Mesendoderm (in vitro differentiated cells): ENCODE measurements around the gene SELENOT.
A peak's percentile ranks its signal among the peaks of the same experiment; 100 is the strongest.

ENCODE experiments used
- DNase-seq: peaks from one replicate; pipeline ENCODE4 v3.0.0; 2013
- H2AK5ac ChIP-seq: 2 replicates; pipeline ENCODE4 v1.6.1; 2013; ENCODE audit warnings: low read length, inconsistent platforms
- H2BK120ac ChIP-seq: 2 replicates; pipeline ENCODE4 v1.6.1; 2013; ENCODE audit warnings: low read depth, mild to moderate bottlenecking, low read length, moderate library complexity, mixed read lengths
- H2BK15ac ChIP-seq: replicated peaks from 2 replicates; pipeline ENCODE4 v1.6.1; 2013; ENCODE audit warnings: low read depth, mild to moderate bottlenecking, moderate library complexity
- H2BK5ac ChIP-seq: 2 replicates; pipeline ENCODE4 v1.6.1; 2013; ENCODE audit warnings: low read length, inconsistent platforms
- H3K18ac ChIP-seq: 2 replicates; pipeline ENCODE4 v1.6.1; 2013; ENCODE audit warnings: mild to moderate bottlenecking, low read length, mixed read lengths
- H3K23ac ChIP-seq: one replicate; pipeline ENCODE4 v1.6.1; 2013; ENCODE audit warnings: low read length
- H3K27ac ChIP-seq: 2 replicates; pipeline ENCODE4 v1.5.1; 2013; ENCODE audit warnings: low read depth, mild to moderate bottlenecking, inconsistent platforms, low read length, moderate library complexity
- H3K27me3 ChIP-seq: 2 replicates; pipeline ENCODE4 v1.6.1; 2013; ENCODE audit warnings: low read length, control low read depth, mild to moderate bottlenecking, inconsistent platforms; ENCODE audit not compliant: insufficient read depth, poor library complexity
- H3K36me3 ChIP-seq: 2 replicates; pipeline ENCODE4 v1.6.1; 2013; ENCODE audit warnings: low read length, inconsistent platforms; ENCODE audit not compliant: control insufficient read depth, insufficient read depth
- H3K4ac ChIP-seq: one replicate; pipeline ENCODE4 v1.6.1; 2013; ENCODE audit warnings: low read depth, mild to moderate bottlenecking, low read length, moderate library complexity
- H3K4me1 ChIP-seq: 2 replicates; pipeline ENCODE4 v1.6.1; 2013; ENCODE audit warnings: low read depth, low read length, inconsistent platforms; ENCODE audit not compliant: control insufficient read depth
- H3K4me2 ChIP-seq: 2 replicates; pipeline ENCODE4 v1.6.1; 2013; ENCODE audit warnings: low read length
- H3K4me3 ChIP-seq: 2 replicates; pipeline ENCODE4 v1.5.1; 2013; ENCODE audit warnings: mild to moderate bottlenecking, low read length
- H3K56ac ChIP-seq: one replicate; pipeline ENCODE4 v1.6.1; 2013; ENCODE audit warnings: low read length
- H3K79me1 ChIP-seq: 2 replicates; pipeline ENCODE4 v1.6.1; 2013; ENCODE audit warnings: low read length, inconsistent platforms
- H3K79me2 ChIP-seq: 2 replicates; pipeline ENCODE4 v1.6.1; 2013; ENCODE audit warnings: mild to moderate bottlenecking, low read length; ENCODE audit not compliant: control insufficient read depth, insufficient read depth
- H3K9ac ChIP-seq: 2 replicates; pipeline ENCODE4 v1.6.1; 2013; ENCODE audit warnings: low read length, inconsistent platforms
- H4K5ac ChIP-seq: one replicate; pipeline ENCODE4 v1.6.1; 2013; ENCODE audit warnings: low read length
- H4K8ac ChIP-seq: one replicate; pipeline ENCODE4 v1.6.1; 2013; ENCODE audit warnings: low read depth, mild to moderate bottlenecking, control low read depth, low read length, moderate library complexity
- WGBS: extraction: QIAGEN DNeasy Blood & Tissue Kit; methylation state at CpG from one replicate; pipeline ENCODE4 v1.1.7; 2013; ENCODE audit warnings: low lambda C conversion rate, missing lambda C conversion rate; ENCODE audit not compliant: insufficient coverage; ENCODE audit errors: extremely low coverage; 5-methylcytosine and 5-hydroxymethylcytosine counted together

The SELENOT gene

GRCh38 chr3:150567328-150567727, 35.8 kb upstream of the SELENOT start:
- H3K18ac ChIP-seq: no peak overlapping the region
- no peak overlapping the region for H3K4ac ChIP-seq
- no peaks in the 10 kb centered on the region for H3K4me1 ChIP-seq
- no CpG with 5 or more reads among the region's 1 CpG for WGBS
- no peaks in the 10 kb centered on the region for H3K79me2 ChIP-seq
- H3K27me3 ChIP-seq: no peaks in the 10 kb centered on the region
- DNase-seq: peak; percentile 2
- H2BK5ac ChIP-seq: no peak overlapping the region
- no peak overlapping the region for H4K8ac ChIP-seq
- no peak overlapping the region for H4K5ac ChIP-seq
- H2BK15ac ChIP-seq: no peak overlapping the region
- H3K4me2 ChIP-seq: no peak overlapping the region
- H2BK120ac ChIP-seq: no peak overlapping the region
- H3K56ac ChIP-seq: no peak overlapping the region
- H3K27ac ChIP-seq: no peak overlapping the region
- H3K4me3 ChIP-seq: no peak overlapping the region
- H3K23ac ChIP-seq: no peak overlapping the region
- peaks cover 3% of the 10 kb centered on the region for H3K36me3 ChIP-seq
- H3K9ac ChIP-seq: no peak overlapping the region
- no peaks in the 10 kb centered on the region for H3K79me1 ChIP-seq
- no peak overlapping the region for H2AK5ac ChIP-seq

- Histone ChIP-seq H2AK5ac (no peak overlapping the region), H3K79me1 (no peaks in the 10 kb centered on the region), H4K5ac (no peak overlapping the region), H3K36me3 (peaks cover 2% of the 10 kb centered on the region), H3K9ac (no peak overlapping the region), H2BK5ac (no peak overlapping the region), H3K23ac (no peak overlapping the region), H2BK15ac (no peak overlapping the region), H2BK120ac (no peak overlapping the region), H3K18ac (no peak overlapping the region), H3K4me1 (no peaks in the 10 kb centered on the region), H3K27me3 (no peaks in the 10 kb centered on the region), H3K4me3 (no peak overlapping the region), H3K4me2 (no peak overlapping the region), H3K56ac (no peak overlapping the region), H3K4ac (no peak overlapping the region), H4K8ac (no peak overlapping the region), H3K27ac (no peak overlapping the region), H3K79me2 (no peaks in the 10 kb centered on the region)
- no peak for DNase-seq
- WGBS: no CpG with 5 or more reads among the region's 1 CpG
These were observed 25.3 kb upstream of the SELENOT start for GRCh38 chr3:150577855-150578254.

- H4K8ac ChIP-seq: no peak overlapping the region
- DNase-seq: no peak
These were observed 21.9 kb upstream of the SELENOT start for GRCh38 chr3:150581174-150581573.

GRCh38 chr3:150582620-150583019, 20.5 kb upstream of the SELENOT start:
- Histone ChIP-seq H3K27me3 (no peaks in the 10 kb centered on the region), H3K4me3 (no peak overlapping the region), H2BK120ac (no peak overlapping the region), H3K56ac (no peak overlapping the region), H2BK5ac (no peak overlapping the region), H2AK5ac (no peak overlapping the region), H4K5ac (no peak overlapping the region), H3K4ac (no peak overlapping the region), H3K18ac (no peak overlapping the region), H3K4me1 (no peaks in the 10 kb centered on the region), H3K79me1 (no peaks in the 10 kb centered on the region), H3K79me2 (no peaks in the 10 kb centered on the region), H2BK15ac (no peak overlapping the region), H3K27ac (no peak overlapping the region), H4K8ac (no peak overlapping the region), H3K36me3 (peaks cover 4% of the 10 kb centered on the region), H3K23ac (no peak overlapping the region), H3K9ac (no peak overlapping the region), H3K4me2 (no peak overlapping the region)
- WGBS: no CpG with 5 or more reads among the region's 2 CpGs
- DNase-seq: no peak

More at GRCh38 chr3:150581174-150581573, 21.9 kb upstream of the SELENOT start:
- Histone ChIP-seq H2BK15ac (no peak overlapping the region), H3K18ac (no peak overlapping the region), H4K5ac (no peak overlapping the region), H3K79me1 (no peaks in the 10 kb centered on the region), H2BK120ac (no peak overlapping the region), H3K36me3 (peaks cover 4% of the 10 kb centered on the region), H3K4me2 (no peak overlapping the region), H3K23ac (no peak overlapping the region), H3K56ac (no peak overlapping the region), H3K4me3 (no peak overlapping the region), H3K4ac (no peak overlapping the region), H3K79me2 (no peaks in the 10 kb centered on the region), H2AK5ac (no peak overlapping the region), H3K27ac (no peak overlapping the region), H2BK5ac (no peak overlapping the region), H3K9ac (no peak overlapping the region), H3K4me1 (no peaks in the 10 kb centered on the region), H3K27me3 (no peaks in the 10 kb centered on the region)

- no peak overlapping the region for H3K23ac ChIP-seq
These were observed 20.1 kb upstream of the SELENOT start for GRCh38 chr3:150583028-150583427.

GRCh38 chr3:150588027-150588830, 14.9 kb upstream of the SELENOT start:
- Histone ChIP-seq H4K5ac (no peak overlapping the region), H3K23ac (no peak overlapping the region), H3K56ac (no peak overlapping the region), H2AK5ac (no peak overlapping the region), H3K4ac (no peak overlapping the region), H3K27ac (no peak overlapping the region), H3K79me1 (no peaks in the 10 kb centered on the region), H3K4me2 (no peak overlapping the region), H2BK120ac (no peak overlapping the region), H3K4me1 (no peaks in the 10 kb centered on the region), H3K27me3 (no peaks in the 10 kb centered on the region), H3K4me3 (no peak overlapping the region), H4K8ac (no peak overlapping the region), H2BK5ac (no peak overlapping the region), H3K18ac (no peak overlapping the region), H3K79me2 (no peaks in the 10 kb centered on the region), H3K36me3 (peaks cover 2% of the 10 kb centered on the region), H2BK15ac (no peak overlapping the region), H3K9ac (no peak overlapping the region)
- peak; percentile 53 for DNase-seq
- no CpG with 5 or more reads among the region's 9 CpGs for WGBS

More at GRCh38 chr3:150583028-150583427, 20.1 kb upstream of the SELENOT start:
- no peak overlapping the region for H3K27ac ChIP-seq
- H3K27me3 ChIP-seq: no peaks in the 10 kb centered on the region
- H3K4me2 ChIP-seq: no peak overlapping the region
- WGBS: no CpG with 5 or more reads among the region's 1 CpG
- no peak overlapping the region for H3K9ac ChIP-seq
- no peak overlapping the region for H2BK120ac ChIP-seq
- H3K56ac ChIP-seq: no peak overlapping the region
- H4K8ac ChIP-seq: no peak overlapping the region
- H3K4me3 ChIP-seq: no peak overlapping the region
- DNase-seq: no peak
- H2BK15ac ChIP-seq: no peak overlapping the region
- H3K4ac ChIP-seq: no peak overlapping the region
- no peak overlapping the region for H3K18ac ChIP-seq
- no peaks in the 10 kb centered on the region for H3K79me2 ChIP-seq
- H2BK5ac ChIP-seq: no peak overlapping the region
- no peak overlapping the region for H4K5ac ChIP-seq
- H2AK5ac ChIP-seq: no peak overlapping the region
- peaks cover 4% of the 10 kb centered on the region for H3K36me3 ChIP-seq
- no peaks in the 10 kb centered on the region for H3K79me1 ChIP-seq
- H3K4me1 ChIP-seq: no peaks in the 10 kb centered on the region
